GM18909 (cell line): Measurements from ENCODE around the gene SERPIND1.

ENCODE experiments used
- ATAC-seq: cut with Tn5 transposase; IDR thresholded peaks from one replicate; pipeline ENCODE4 v1.9.1; 2021; ENCODE audit warnings: mild to moderate bottlenecking; ENCODE audit not compliant: unreplicated experiment, poor library complexity

The SERPIND1 gene

DNA sequence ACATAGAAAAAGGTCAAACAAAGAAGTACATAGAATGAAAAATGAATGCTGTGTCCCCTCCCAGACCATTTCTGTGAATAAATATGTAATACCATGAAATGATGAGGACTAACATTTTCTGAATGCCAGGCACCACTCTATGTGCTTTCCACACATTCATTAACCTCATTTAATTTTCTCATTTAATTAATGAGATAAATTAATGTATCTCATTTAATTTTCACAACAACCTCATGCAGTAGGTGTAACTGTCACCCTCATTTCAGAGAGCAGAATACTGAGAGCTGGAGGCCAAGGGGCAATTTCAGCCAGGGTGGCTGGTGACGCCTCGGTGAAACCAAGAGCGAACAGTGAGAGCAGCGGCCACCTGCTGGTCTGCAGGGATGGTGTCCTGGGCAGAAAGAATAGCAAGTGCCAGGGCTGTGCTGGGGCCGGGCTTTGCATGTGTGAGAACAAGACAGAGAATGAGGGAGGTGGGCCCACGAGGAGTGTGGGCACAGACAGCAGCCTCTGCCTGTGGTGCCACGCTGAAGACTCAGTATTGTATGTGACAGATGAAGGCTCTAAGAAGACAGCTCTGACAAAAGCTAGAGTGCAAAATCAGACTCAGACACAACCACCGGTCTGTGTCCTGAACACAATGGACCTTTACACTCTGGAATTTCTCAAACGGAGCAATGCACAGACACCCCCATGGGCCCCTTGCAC, 1.8 kb upstream of the SERPIND1 start:
- ATAC-seq: no peak

DNA sequence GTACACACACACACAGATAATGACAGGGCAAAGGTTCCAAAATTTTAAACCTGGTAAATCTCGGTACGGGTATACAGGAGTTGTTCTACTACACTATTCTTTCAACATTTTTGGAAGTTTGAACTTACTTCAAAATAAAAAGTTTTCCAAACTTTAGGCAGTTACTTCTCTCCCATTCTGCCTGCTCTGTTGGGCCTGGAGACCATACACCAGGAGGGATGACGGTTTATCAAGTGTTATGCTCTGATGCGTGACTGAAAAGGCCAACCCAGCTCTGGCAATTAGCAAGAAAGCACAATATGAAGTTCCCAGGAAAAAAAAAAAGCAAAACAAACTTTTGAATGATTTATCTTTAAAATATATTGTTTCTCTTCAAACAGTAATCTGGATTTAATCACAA, 969 bp downstream of the SERPIND1 start:
- no peak for ATAC-seq

DNA sequence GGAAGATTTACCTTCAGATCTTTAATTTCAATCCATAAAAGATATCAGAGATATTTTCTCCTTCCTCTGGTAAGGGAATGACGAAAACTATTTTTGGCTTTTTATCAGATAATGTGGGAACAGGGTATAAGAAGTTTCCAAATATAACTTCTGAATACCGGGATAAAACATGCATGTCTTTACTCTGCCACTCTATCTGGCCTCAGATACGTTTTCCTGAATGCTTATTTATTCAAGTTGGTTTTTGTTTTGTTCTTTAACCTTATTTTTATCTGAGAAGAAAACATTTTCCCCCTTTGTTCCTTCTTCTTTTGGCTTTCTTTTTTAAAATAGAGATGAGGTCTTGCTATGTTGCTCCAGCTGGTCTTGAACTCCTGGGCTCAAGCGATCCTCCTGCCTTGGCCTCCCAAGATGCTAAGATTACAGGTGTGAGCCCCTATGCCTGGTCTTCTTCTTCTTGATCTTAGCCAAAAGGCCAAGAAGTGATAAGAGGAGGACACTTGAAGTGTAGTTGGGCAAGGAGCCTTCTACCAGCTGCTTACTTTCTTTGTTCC, 1.5 kb downstream of the SERPIND1 start:
- ATAC-seq: no peak

GRCh38 chr22:20776624-20777405, 2.9 kb downstream of the SERPIND1 start:
- ATAC-seq: no peak

DNA sequence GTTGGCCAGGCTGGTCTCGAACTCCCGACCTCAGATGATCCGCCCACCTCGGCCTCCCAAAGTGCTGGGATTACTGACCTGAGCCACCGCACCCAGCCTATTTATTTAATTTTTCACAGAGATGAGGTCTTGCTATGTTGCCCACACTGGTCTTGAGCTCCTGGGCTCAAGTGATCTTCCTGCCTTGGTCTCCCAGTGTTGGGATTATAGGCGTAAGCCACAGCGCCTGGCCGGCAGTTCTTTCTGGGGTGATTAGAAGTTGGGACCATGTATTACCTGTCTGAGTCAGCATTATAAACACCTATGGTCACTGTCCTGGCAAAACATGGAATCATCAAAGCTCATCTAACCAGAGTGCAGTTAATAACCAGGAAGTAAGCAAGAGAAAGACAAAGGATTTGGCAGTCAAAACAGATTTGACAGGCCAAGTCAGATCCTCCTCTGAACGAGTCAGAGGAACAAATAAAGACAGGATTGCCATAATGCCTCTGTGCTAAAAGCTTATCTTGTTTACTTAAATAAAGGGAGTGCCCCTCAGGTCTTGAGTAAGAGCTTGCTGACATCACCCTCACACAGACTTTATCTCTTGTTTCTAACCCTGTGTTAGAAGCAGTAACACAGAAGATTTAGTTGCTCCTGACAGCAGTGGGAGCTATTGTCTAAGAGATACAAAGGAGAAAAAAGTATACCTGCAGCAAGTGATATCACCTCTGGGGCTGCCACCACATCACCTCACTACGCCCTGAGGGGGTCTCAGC, 3.7 kb downstream of the SERPIND1 start:
- no peak for ATAC-seq

DNA sequence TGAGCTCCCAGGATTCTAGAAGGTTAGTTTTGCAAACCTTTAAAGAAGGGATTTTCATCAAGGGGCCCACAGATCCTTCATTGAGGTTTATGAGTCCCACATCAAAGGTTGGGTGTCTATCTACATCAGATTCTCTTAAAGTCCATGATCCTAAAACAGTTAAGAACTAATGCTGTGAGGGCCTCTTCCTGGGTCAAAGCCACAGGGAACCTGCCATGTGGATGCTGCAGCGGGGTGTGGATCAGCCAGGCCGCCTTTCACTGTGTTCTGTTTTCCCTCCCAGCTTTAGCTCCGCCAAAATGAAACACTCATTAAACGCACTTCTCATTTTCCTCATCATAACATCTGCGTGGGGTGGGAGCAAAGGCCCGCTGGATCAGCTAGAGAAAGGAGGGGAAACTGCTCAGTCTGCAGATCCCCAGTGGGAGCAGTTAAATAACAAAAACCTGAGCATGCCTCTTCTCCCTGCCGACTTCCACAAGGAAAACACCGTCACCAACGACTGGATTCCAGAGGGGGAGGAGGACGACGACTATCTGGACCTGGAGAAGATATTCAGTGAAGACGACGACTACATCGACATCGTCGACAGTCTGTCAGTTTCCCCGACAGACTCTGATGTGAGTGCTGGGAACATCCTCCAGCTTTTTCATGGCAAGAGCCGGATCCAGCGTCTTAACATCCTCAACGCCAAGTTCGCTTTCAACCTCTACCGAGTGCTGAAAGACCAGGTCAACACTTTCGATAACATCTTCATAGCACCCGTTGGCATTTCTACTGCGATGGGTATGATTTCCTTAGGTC, 5.3 kb downstream of the SERPIND1 start:
- no peak for ATAC-seq

- ATAC-seq: no peak
Measured at GRCh38 chr22:20779818-20780158, 5.9 kb downstream of the SERPIND1 start.

GRCh38 chr22:20781272-20781990, 7.5 kb downstream of the SERPIND1 start:
- no peak for ATAC-seq

- ATAC-seq: no peak
Measured at GRCh38 chr22:20782083-20782482, 8.2 kb downstream of the SERPIND1 start.

DNA sequence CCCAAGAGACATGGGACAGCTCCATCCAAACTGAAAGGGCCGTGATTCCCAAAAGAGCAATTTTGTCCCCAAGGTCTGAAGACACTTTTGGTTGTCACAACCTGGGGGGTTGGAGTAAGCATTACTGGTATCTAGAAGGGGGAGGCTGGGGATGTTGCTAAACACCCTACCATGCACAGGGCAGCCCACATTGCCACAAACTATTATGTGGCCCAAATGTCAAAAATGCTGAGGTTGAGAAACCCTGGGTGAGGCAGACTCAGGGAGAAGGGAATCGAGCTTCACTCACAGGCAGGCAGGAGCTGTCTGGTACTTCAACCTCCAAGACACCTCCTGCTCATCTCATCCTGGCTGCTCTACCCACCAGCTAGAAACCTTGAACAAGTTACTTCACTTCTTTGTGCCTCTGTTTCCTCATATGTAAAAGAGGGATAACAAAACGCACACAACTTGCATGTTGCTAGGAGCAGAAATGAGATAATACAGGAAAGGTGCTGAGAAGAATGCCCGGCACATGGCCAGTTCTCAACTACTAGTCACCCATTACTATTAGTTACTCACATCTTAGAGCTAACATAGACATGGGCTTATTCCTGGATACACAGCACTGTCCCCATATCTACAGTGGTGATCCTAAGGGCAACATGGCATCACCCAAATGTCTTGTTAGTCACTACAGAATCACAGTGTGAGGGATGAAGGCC, 8.8 kb downstream of the SERPIND1 start:
- no peak for ATAC-seq

- no peak for ATAC-seq
Measured at GRCh38 chr22:20783300-20783673, 9.4 kb downstream of the SERPIND1 start.

- no peak for ATAC-seq
Measured at GRCh38 chr22:20783844-20784723, 10.2 kb downstream of the SERPIND1 start.

- no peak for ATAC-seq
Measured at GRCh38 chr22:20785415-20785814, 11.5 kb downstream of the SERPIND1 start.

GRCh38 chr22:20786048-20786447, 12.1 kb downstream of the SERPIND1 start:
- ATAC-seq: no peak

DNA sequence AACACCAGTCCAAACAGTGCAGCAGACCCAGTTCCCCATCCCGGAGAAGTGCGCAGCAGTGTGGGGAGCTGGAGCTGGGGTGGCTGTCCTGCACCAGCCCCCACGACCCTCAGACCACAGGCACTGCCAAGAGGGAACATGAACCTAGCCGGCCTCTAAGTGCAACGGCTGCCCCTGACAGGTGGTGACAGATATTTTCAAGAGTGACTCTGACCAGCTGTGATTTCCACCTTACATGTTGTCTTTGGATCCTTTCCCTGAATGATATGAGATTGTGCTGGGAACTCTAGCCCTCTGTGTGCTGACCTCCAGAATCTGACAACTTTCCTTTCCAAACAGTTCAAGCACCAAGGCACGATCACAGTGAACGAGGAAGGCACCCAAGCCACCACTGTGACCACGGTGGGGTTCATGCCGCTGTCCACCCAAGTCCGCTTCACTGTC, 12.6 kb downstream of the SERPIND1 start:
- no peak for ATAC-seq

- ATAC-seq: no peak
Measured at GRCh38 chr22:20787223-20787622, 13.3 kb downstream of the SERPIND1 start.

- ATAC-seq: no peak
Measured at GRCh38 chr22:20787746-20788626, 14.1 kb downstream of the SERPIND1 start.
